NT2/D1 (cell line): ENCODE measurements around the gene TSPAN14.

ENCODE experiments used
- SUZ12 ChIP-seq: IDR thresholded peaks from 2 replicates; pipeline ENCODE4 v1.6.1; 2011; ENCODE audit not compliant: insufficient read length, insufficient read depth; ENCODE audit errors: extremely low read depth
- ZNF274 ChIP-seq: IDR thresholded peaks from 2 replicates; pipeline ENCODE4 v1.6.1; 2011; ENCODE audit warnings: mild to moderate bottlenecking, low read depth, low read length

DNA sequence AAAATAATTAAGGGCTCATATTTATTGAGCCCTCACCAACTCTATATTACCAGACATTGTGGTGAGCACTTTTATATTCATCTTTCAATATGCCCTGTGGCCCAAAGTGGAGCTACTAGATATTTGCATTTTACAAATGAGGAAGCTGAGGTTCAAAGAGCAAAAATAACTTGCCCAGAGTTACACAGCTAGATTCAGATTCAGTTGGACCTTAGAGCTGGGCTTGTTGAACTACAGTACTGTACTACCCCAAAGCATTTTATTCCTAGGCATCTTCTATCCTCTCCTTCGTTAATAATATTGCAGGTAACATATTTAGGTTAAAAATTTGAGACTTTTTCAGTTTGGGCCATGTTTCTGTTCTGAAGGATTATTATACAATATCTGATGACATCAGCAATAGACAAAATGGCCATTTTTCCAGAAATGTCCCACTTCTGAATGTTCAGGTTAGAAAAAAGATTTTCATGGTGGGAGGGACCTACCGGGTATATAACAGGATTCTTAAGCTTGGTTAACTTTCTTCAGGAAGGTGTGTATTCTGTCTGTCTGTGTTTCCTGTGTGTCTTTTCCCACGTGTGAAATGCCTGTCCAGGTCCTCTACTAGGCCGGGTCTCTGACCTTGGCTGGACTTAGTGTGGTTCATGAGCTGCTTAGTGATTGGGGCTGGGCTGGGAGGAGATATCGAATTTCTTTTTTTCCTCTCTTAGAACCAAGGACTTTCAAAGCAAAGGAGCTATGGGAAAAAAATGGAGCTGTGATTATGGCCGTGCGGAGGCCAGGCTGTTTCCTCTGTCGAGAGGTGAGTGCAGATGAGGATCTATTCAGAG lies 32.2 kb upstream of the TSPAN14 start:
- TF ChIP-seq SUZ12 (no peak), ZNF274 (no peak)
